HEK293 (cell line): ENCODE results near the gene KCND2.

Experiments
- CTCF ChIA-PET: fragments of 350-600 bp; formaldehyde crosslinking; extraction: SDS; loops from one replicate; lab custom pipeline; 2021; ENCODE audit warnings: antibody characterized with exemption; lab: Yijun Ruan, JAX
- POLR2A ChIA-PET: fragments of 300-600 bp; formaldehyde crosslinking; extraction: SDS; loops from one replicate; lab custom pipeline; 2020; ENCODE audit warnings: antibody characterized with exemption, inconsistent platforms; lab: Yijun Ruan, JAX
- H3K27ac ChIP-seq: fragments of 200-500 bp; sonication (Bioruptor generic); 2 replicates; pipeline ENCODE4 v1.5.1; 2014; ENCODE audit warnings: low read depth, low read length, control low read depth, inconsistent platforms; ENCODE audit errors: extremely low read depth
- H3K36me3 ChIP-seq, 2 experiments: fragments of 200-500 bp in 1 of 2; sonication (Bioruptor generic) in 1 of 2; 1 replicate in 1 of 2; 2 replicates in 1 of 2; pipeline ENCODE4 v1.5.1; 2014 to 2017; ENCODE audit warnings: inconsistent platforms in 2 of 2, low read length in 2 of 2; ENCODE audit not compliant: control insufficient read depth in 2 of 2, insufficient read depth in 1 of 2
- H3K4me1 ChIP-seq: fragments of 200-500 bp; sonication (Bioruptor generic); 2 replicates; pipeline ENCODE4 v1.5.1; 2014; ENCODE audit warnings: mild to moderate bottlenecking, low read length, inconsistent platforms; ENCODE audit not compliant: control insufficient read depth, insufficient read depth
- H3K4me3 ChIP-seq: 2 replicates; pipeline ENCODE4 v1.5.1; 2011; ENCODE audit warnings: low read depth, mild to moderate bottlenecking, control low read depth, low read length, moderate library complexity
- H3K9me3 ChIP-seq: fragments of 200-500 bp; sonication (Bioruptor generic); 2 replicates; pipeline ENCODE4 v1.5.1; 2014; ENCODE audit warnings: low read depth, low read length, inconsistent platforms; ENCODE audit not compliant: control insufficient read depth, insufficient read depth
- HOXD13 ChIP-seq: sonication (generic); formaldehyde crosslinking; IDR thresholded peaks from 2 replicates; pipeline ENCODE4 v1.8.0; 2022; ENCODE audit warnings: missing genetic modification reagents, borderline replicate concordance
- KLF16 ChIP-seq: fragments of 450-650 bp; formaldehyde crosslinking; IDR thresholded peaks from 2 replicates; pipeline ENCODE4 v1.5.1; 2017; ENCODE audit warnings: missing biosample characterization, missing genetic modification characterization
- MZF1 ChIP-seq: fragments of 450-650 bp; formaldehyde crosslinking; IDR thresholded peaks from 2 replicates; pipeline ENCODE4 v1.5.1; 2017; ENCODE audit warnings: missing biosample characterization, missing genetic modification characterization, borderline replicate concordance
- REST ChIP-seq: fragments of 450-650 bp; formaldehyde crosslinking; IDR thresholded peaks from 2 replicates; pipeline ENCODE4 v1.5.1; 2016; ENCODE audit warnings: missing biosample characterization, missing genetic modification characterization
- SETDB1 ChIP-seq: IDR thresholded peaks from one replicate; pipeline ENCODE4 v1.6.1; 2017; ENCODE audit warnings: mild to moderate bottlenecking, low read length, moderate library complexity, mixed read lengths; ENCODE audit not compliant: insufficient read length
- TSHZ1 ChIP-seq: fragments of 450-650 bp; formaldehyde crosslinking; IDR thresholded peaks from 2 replicates; pipeline ENCODE4 v1.5.1; 2016; ENCODE audit warnings: missing biosample characterization, missing genetic modification characterization, borderline replicate concordance
- ZFP41 ChIP-seq: fragments of 450-650 bp; formaldehyde crosslinking; IDR thresholded peaks from 2 replicates; pipeline ENCODE4 v1.5.1; 2016; ENCODE audit warnings: missing biosample characterization, missing genetic modification characterization, borderline replicate concordance
- ZNF140 ChIP-seq: fragments of 450-650 bp; formaldehyde crosslinking; IDR thresholded peaks from 2 replicates; pipeline ENCODE4 v1.5.1; 2016; ENCODE audit warnings: missing biosample characterization, missing genetic modification characterization
- ZNF146 ChIP-seq: fragments of 450-650 bp; formaldehyde crosslinking; IDR thresholded peaks from 2 replicates; pipeline ENCODE4 v1.5.1; 2016; ENCODE audit warnings: missing biosample characterization, missing genetic modification characterization
- ZNF174 ChIP-seq: fragments of 450-650 bp; formaldehyde crosslinking; IDR thresholded peaks from 2 replicates; pipeline ENCODE4 v1.5.0; 2017; ENCODE audit warnings: missing biosample characterization, mild to moderate bottlenecking, missing genetic modification characterization
- ZNF2 ChIP-seq: fragments of 450-650 bp; formaldehyde crosslinking; IDR thresholded peaks from 2 replicates; pipeline ENCODE4 v1.5.1; 2016; ENCODE audit warnings: missing biosample characterization, missing genetic modification characterization
- ZNF239 ChIP-seq: fragments of 450-650 bp; formaldehyde crosslinking; IDR thresholded peaks from 2 replicates; pipeline ENCODE4 v1.5.1; 2016; ENCODE audit warnings: missing biosample characterization, missing genetic modification characterization
- ZNF24 ChIP-seq: fragments of 450-650 bp; formaldehyde crosslinking; IDR thresholded peaks from 2 replicates; pipeline ENCODE4 v1.5.1; 2016; ENCODE audit warnings: missing biosample characterization, missing genetic modification characterization
- ZNF366 ChIP-seq: fragments of 450-650 bp; formaldehyde crosslinking; conservative IDR thresholded peaks from 2 replicates; pipeline ENCODE4 v1.5.1; 2016; ENCODE audit warnings: missing biosample characterization, missing genetic modification characterization
- ZNF404 ChIP-seq: fragments of 450-650 bp; formaldehyde crosslinking; IDR thresholded peaks from 2 replicates; pipeline ENCODE4 v1.5.1; 2017; ENCODE audit warnings: missing biosample characterization, missing genetic modification characterization
- ZNF488 ChIP-seq: fragments of 450-650 bp; formaldehyde crosslinking; IDR thresholded peaks from 2 replicates; pipeline ENCODE4 v1.5.1; 2016; ENCODE audit warnings: missing biosample characterization, missing genetic modification characterization
- ZNF514 ChIP-seq: fragments of 450-650 bp; formaldehyde crosslinking; IDR thresholded peaks from 2 replicates; pipeline ENCODE4 v1.5.1; 2016; ENCODE audit warnings: missing biosample characterization, missing genetic modification characterization
- ZNF518A ChIP-seq: fragments of 450-650 bp; formaldehyde crosslinking; conservative IDR thresholded peaks from 2 replicates; pipeline ENCODE4 v1.5.1; 2016; ENCODE audit warnings: low read depth, missing biosample characterization, missing genetic modification characterization
- ZNF596 ChIP-seq: fragments of 450-650 bp; IDR thresholded peaks from 2 replicates; pipeline ENCODE4 v1.5.0; 2018; ENCODE audit warnings: missing biosample characterization, mild to moderate bottlenecking, missing genetic modification characterization, moderate library complexity
- ZNF629 ChIP-seq: fragments of 450-650 bp; formaldehyde crosslinking; IDR thresholded peaks from 2 replicates; pipeline ENCODE4 v1.5.1; 2017; ENCODE audit warnings: missing biosample characterization, missing genetic modification characterization
- ZNF639 ChIP-seq: fragments of 450-650 bp; formaldehyde crosslinking; IDR thresholded peaks from 2 replicates; pipeline ENCODE4 v1.5.1; 2016; ENCODE audit warnings: missing biosample characterization, missing genetic modification characterization
- ZNF654 ChIP-seq: fragments of 450-650 bp; formaldehyde crosslinking; IDR thresholded peaks from 2 replicates; pipeline ENCODE4 v1.5.1; 2016; ENCODE audit warnings: low read depth, missing biosample characterization, missing genetic modification characterization
- ZNF747 ChIP-seq: fragments of 450-650 bp; formaldehyde crosslinking; IDR thresholded peaks from 2 replicates; pipeline ENCODE4 v1.5.1; 2016; ENCODE audit warnings: missing biosample characterization, missing genetic modification characterization
- ZNF776 ChIP-seq: fragments of 450-650 bp; formaldehyde crosslinking; IDR thresholded peaks from 2 replicates; pipeline ENCODE4 v1.5.0; 2017; ENCODE audit warnings: missing biosample characterization, missing genetic modification characterization, borderline replicate concordance
- ZNF843 ChIP-seq: fragments of 450-650 bp; formaldehyde crosslinking; IDR thresholded peaks from 2 replicates; pipeline ENCODE4 v1.5.1; 2016; ENCODE audit warnings: missing biosample characterization, missing genetic modification characterization

KCND2 gene

GRCh38 chr7:120645966-120646365 lies 373.0 kb downstream of the KCND2 start (continued):
- TF ChIP-seq REST (tag by site-specific recombination) (no peak), ZFP41 (no peak), ZNF404 (no peak), ZNF776 (tag by site-specific recombination) (no peak), ZNF174 (tag by site-specific recombination) (no peak), ZNF24 (tag by site-specific recombination) (no peak), ZNF514 (tag by site-specific recombination) (no peak), ZNF629 (tag by site-specific recombination) (no peak), ZNF639 (tag by site-specific recombination) (no peak), ZNF2 (no peak), ZNF146 (tag by site-specific recombination) (no peak), ZNF518A (tag by site-specific recombination) (no peak)

- Histone ChIP-seq H3K9me3 (no peaks in the 10 kb centered on the region), H3K4me1 (no peaks in the 10 kb centered on the region), H3K27ac (no peak overlapping the region), H3K36me3 (no peaks in the 10 kb centered on the region), H3K4me3 (no peak overlapping the region)
- POLR2A ChIA-PET = no interaction called here
- CTCF ChIA-PET = no interaction called here
- TF ChIP-seq ZNF843 = no peak
- no peak for TF ChIP-seq ZNF747 (tag by site-specific recombination)
- no peak for TF ChIP-seq HOXD13 (CRISPR knock-in tag)
- no peak for TF ChIP-seq ZNF596 (tag by site-specific recombination)
- no peak for TF ChIP-seq SETDB1
- no peak for TF ChIP-seq KLF16
- TF ChIP-seq ZNF629 (tag by site-specific recombination) = no peak
- TF ChIP-seq TSHZ1 (tag by site-specific recombination) = no peak
- TF ChIP-seq ZNF488 (tag by site-specific recombination) = no peak
- no peak for TF ChIP-seq ZNF654 (tag by site-specific recombination)
- TF ChIP-seq MZF1 (tag by site-specific recombination) = no peak
- TF ChIP-seq ZNF404 = no peak
- no peak for TF ChIP-seq ZNF239
- no peak for TF ChIP-seq ZNF366
- no peak for TF ChIP-seq ZNF140 (tag by site-specific recombination)
Observed at GRCh38 chr7:120654241-120654640, 381.3 kb downstream of the KCND2 start.
